ENCODE data around the gene HIF3A. TPM values are rescaled to one million over a fixed set of nuclear protein-coding genes. Genes with fewer than 3 reads are reported as not detected.

Gene HIF3A
- total RNA-seq, 1 experiment from 2014 or later, result 5.2 TPM

GRCh38 chr19:46384396-46384795 lies 87.6 kb downstream of the HIF3A start:
- CTCF ChIA-PET, result no interaction called here
- peak in 1 of 2 experiments; percentile 32 for DNase-seq
- intact Hi-C loops (cut with micrococcal nuclease; ENCODE audit: unreplicated experiment), result no loop called here

GRCh38 chr19:46385636-46386035 lies 88.8 kb downstream of the HIF3A start:
- no TSS peak for BruUV-seq (replicated peaks)
- H3K27me3 ChIP-seq (replicated peaks; ENCODE audit: control insufficient read depth, insufficient read depth, low read length), result no peaks in the 10 kb centered on the region
- H3K36me3 ChIP-seq (ENCODE audit: control insufficient read depth, insufficient read depth, low read length), result peaks cover 16% of the 10 kb centered on the region
- peak overlapping the region; percentile 17 for H3K27ac Mint-ChIP-seq (ENCODE audit: unreplicated experiment)
- no peaks in the 10 kb centered on the region for H3K4me1 ChIP-seq
- peaks cover 11% of the 10 kb centered on the region for H3K9me3 Mint-ChIP-seq (ENCODE audit: unreplicated experiment)
- DNase-seq, result peak in 1 of 2 experiments; percentile 6
- intact Hi-C loops (cut with micrococcal nuclease; ENCODE audit: unreplicated experiment), result no loop called here
- no peaks in the 10 kb centered on the region for H3K4me1 Mint-ChIP-seq (ENCODE audit: low read depth, unreplicated experiment)
- H3K27me3 Mint-ChIP-seq (ENCODE audit: insufficient read depth, unreplicated experiment), result no peaks in the 10 kb centered on the region
- H3K9me3 ChIP-seq, result no peaks in the 10 kb centered on the region
- no peak for TF ChIP-seq CTCF (IDR thresholded peaks at IDR 0.05; ENCODE audit: insufficient read depth in 1 of 2, low read depth in 1 of 2, low read length in 1 of 2, severe bottlenecking in 1 of 2, unreplicated experiment in 1 of 2)
- peaks cover 96% of the 10 kb centered on the region for H3K36me3 Mint-ChIP-seq (ENCODE audit: insufficient read depth, unreplicated experiment)
- CTCF ChIA-PET, result interaction anchor here (1.3 kb wide), 1 partner anchor 105 kb away, joined by 5 read pairs; no protein-coding TSS in a partner anchor
- H3K4me3 ChIP-seq (ENCODE audit: low read depth, low read length), result no peak overlapping the region
- H3K4me3 Mint-ChIP-seq (ENCODE audit: unreplicated experiment), result no peak overlapping the region
- POLR2A ChIA-PET, result no interaction called here

More at GRCh38 chr19:46384396-46384795, 87.6 kb downstream of the HIF3A start:
- Mint-ChIP-seq H3K27me3 (ENCODE audit: insufficient read depth, unreplicated experiment) (no peaks in the 10 kb centered on the region), H3K9me3 (ENCODE audit: unreplicated experiment) (peaks cover 5% of the 10 kb centered on the region), H3K27ac (ENCODE audit: unreplicated experiment) (no peak overlapping the region), H3K4me1 (ENCODE audit: low read depth, unreplicated experiment) (no peaks in the 10 kb centered on the region), H3K36me3 (ENCODE audit: insufficient read depth, unreplicated experiment) (peaks cover 94% of the 10 kb centered on the region), H3K4me3 (ENCODE audit: unreplicated experiment) (no peak overlapping the region)
- no peaks in the 10 kb centered on the region for H3K4me1 ChIP-seq
- no peaks in the 10 kb centered on the region for H3K27me3 ChIP-seq (replicated peaks; ENCODE audit: control insufficient read depth, insufficient read depth, low read length)
- no peak overlapping the region for H3K4me3 ChIP-seq (ENCODE audit: low read depth, low read length)
- no peaks in the 10 kb centered on the region for H3K9me3 ChIP-seq
- BruUV-seq (replicated peaks), result no TSS peak
- TF ChIP-seq CTCF (IDR thresholded peaks at IDR 0.05; ENCODE audit: insufficient read depth in 1 of 2, low read depth in 1 of 2, low read length in 1 of 2, severe bottlenecking in 1 of 2, unreplicated experiment in 1 of 2), result no peak
- POLR2A ChIA-PET, result interaction anchor here (0.5 kb wide), 1 partner anchor 39 kb away, joined by 7 read pairs; no protein-coding TSS in a partner anchor
- H3K36me3 ChIP-seq (ENCODE audit: control insufficient read depth, insufficient read depth, low read length), result peaks cover 11% of the 10 kb centered on the region

GRCh38 chr19:46386151-46386550 lies 89.3 kb downstream of the HIF3A start:
- CTCF ChIA-PET, result interaction anchor here (1.3 kb wide), 1 partner anchor 106 kb away, joined by 5 read pairs; no protein-coding TSS in a partner anchor

More at GRCh38 chr19:46386151-46386550, 89.3 kb downstream of the HIF3A start:
- POLR2A ChIA-PET, result no interaction called here
- Mint-ChIP-seq H3K4me1 (ENCODE audit: low read depth, unreplicated experiment) (no peaks in the 10 kb centered on the region), H3K9me3 (ENCODE audit: unreplicated experiment) (peaks cover 11% of the 10 kb centered on the region), H3K27me3 (ENCODE audit: insufficient read depth, unreplicated experiment) (no peaks in the 10 kb centered on the region), H3K36me3 (ENCODE audit: insufficient read depth, unreplicated experiment) (peaks cover 96% of the 10 kb centered on the region), H3K4me3 (ENCODE audit: unreplicated experiment) (no peak overlapping the region), H3K27ac (ENCODE audit: unreplicated experiment) (peak overlapping the region; percentile 17)
- no peaks in the 10 kb centered on the region for H3K4me1 ChIP-seq
- no peak for TF ChIP-seq CTCF (IDR thresholded peaks at IDR 0.05; ENCODE audit: insufficient read depth in 1 of 2, low read depth in 1 of 2, low read length in 1 of 2, severe bottlenecking in 1 of 2, unreplicated experiment in 1 of 2)
- intact Hi-C loops (cut with micrococcal nuclease; ENCODE audit: unreplicated experiment), result no loop called here
- DNase-seq, result no peak
- no peaks in the 10 kb centered on the region for H3K27me3 ChIP-seq (replicated peaks; ENCODE audit: control insufficient read depth, insufficient read depth, low read length)
- no peak overlapping the region for H3K4me3 ChIP-seq (ENCODE audit: low read depth, low read length)
- H3K36me3 ChIP-seq (ENCODE audit: control insufficient read depth, insufficient read depth, low read length), result peaks cover 18% of the 10 kb centered on the region
- no TSS peak for BruUV-seq (replicated peaks)
- no peaks in the 10 kb centered on the region for H3K9me3 ChIP-seq
